Right kidney (tissue), 1 donor: ENCODE results near the gene RNF227.

Experiments
- DNase-seq: peaks from one replicate; pipeline ENCODE4 v3.0.0-alpha.2; 2016

The RNF227 gene

DNA sequence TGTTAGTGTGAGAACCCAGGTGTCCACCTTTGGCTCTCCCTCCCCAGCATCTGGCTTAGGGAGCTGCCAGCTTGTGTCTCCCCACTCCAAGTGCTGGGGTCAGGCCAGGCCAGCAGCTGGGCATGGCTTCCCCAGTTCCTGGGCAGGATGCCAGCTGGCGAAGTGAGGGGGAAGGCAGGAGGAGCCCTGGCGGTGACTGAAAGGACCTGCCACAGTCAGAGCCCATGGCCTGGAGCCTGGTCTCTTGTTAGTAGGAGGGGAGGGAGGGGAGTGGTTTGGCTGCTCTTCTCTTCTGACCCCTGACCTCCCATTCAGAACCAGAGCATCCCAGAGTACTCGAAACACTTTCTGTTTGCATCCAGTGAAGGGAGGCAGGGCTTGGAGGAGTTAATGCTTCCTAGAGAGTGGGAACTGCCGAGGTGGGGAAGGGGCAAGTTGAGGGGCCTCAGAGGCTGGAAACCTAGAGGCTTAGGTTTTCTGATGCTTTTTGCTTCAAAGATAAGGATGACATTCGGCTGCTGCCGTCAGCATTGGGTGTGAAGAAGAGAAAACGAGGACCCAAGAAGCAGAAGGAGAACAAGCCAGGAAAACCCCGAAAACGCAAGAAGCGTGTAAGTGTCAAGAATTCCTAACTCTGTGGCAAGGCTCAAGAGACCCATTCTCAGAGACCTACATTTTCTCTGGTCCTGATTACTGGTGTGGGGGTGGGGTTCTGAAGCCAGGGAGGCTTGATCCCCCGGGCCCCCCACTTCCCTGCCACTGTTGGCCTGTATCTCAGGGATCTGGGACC is 26.7 kb downstream of the RNF227 start:
- DNase-seq: peak; percentile 63

GRCh38 chr17:7888184-7888920 is 27.7 kb downstream of the RNF227 start, which contains the start of gene CHD3:
TSS of gene CHD3 (plus strand) at chr17:7888789. CDS start at chr17:7889001, 212 bp downstream.
- no peak for DNase-seq

DNA sequence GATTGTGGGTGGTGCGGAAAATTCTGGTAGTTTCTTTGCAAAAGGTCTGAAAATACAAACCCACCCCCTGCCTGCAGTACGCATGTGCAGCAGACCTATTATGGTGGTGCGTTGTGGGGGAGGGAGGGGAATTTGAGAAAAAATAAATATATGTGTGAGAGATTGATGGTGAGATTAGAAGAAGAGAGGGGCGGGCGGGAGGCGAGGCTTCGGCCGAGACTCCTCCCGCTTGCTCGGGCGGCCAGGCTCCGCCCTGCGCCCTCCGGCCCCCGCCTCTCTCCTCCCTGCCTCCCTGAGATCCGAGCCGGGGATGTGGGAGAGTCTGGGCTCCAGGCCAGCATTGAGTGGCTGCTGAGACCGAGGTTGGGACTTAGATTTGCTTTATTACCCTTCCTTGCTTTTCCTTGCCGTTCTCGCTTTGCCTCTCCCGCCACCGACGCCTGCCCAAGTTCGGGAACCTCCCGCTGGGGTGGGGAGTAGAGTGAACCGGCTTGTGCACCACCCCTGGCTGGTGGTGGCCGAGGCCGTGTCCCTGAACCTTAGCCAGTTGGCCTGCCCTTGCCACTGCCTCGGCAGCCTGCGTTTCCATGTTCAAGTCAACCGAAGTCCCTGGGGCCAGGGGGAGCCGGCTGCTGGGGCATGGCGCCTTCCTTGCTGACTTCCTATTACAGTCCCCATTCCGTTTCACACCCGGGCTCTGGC is 28.5 kb downstream of the RNF227 start:
- peak; percentile 93 for DNase-seq

GRCh38 chr17:7887038-7887481 is 29.0 kb downstream of the RNF227 start:
- no peak for DNase-seq

GRCh38 chr17:7886227-7887037 is 29.7 kb downstream of the RNF227 start:
- DNase-seq: peak; percentile 73

- peak; percentile 88 for DNase-seq
Measured at GRCh38 chr17:7885367-7886226, 30.5 kb downstream of the RNF227 start.

DNA sequence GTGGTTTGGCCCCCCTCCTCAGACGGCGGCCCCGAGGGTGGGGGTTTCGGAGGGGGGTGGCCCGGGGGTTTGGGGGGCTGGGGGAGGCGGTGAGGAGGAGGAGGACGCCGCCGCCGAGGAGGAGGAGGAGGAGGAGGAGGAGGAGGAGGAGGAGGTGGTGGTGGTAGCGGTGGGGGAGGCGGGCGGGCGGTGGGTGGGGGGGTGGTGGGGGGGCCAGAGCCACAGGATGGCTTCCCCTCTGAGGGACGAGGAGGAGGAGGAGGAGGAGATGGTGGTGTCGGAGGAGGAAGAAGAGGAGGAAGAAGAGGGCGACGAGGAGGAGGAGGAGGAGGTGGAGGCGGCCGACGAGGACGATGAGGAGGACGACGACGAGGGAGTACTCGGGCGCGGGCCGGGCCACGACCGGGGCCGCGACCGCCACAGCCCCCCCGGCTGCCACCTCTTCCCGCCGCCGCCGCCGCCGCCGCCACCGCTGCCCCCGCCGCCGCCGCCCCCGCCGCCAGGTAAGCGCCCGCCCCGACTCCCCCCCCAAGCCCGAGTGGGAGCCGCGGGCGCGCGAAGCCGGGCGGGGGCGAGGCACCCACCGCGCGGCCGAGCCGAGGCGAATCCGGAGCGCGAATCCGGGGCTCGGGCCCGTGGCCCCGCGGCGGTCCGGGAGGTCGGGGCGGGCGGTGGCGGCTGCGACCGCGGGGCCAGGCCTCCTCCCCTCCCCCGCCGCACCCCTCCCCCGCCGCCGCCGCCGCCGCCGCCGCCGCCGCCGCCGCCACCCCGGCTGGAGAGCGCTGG is 31.3 kb downstream of the RNF227 start:
- peak; percentile 64 for DNase-seq

DNA sequence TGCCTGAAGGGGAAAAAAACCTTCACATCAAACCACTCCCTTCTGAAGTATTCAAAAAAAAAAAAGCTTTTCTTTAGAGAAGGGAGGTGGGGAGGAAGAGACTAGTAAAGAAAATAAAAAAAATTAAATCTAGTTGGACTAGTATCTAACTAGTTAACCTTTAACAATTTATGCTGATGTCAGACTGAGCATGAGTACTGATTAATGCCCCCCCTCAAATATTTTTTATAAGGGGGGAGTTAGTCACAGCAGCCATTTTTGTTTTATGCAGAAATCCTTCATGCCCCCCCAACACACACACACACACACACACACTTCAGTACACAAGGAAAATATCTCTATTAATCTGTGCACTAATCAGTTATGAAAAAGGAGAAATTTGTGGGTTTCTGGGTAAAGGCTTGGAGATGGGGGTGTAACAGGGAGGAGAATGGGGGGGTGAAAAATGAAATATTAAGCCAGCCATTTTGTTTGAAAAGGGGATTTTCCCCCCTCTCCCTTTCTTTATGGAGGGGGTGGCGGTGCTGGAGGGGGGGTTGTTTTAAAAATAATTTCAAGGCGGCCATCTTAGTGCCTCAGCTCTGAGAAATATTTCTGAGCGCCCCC is 32.2 kb downstream of the RNF227 start:
- peak; percentile 67 for DNase-seq

DNA sequence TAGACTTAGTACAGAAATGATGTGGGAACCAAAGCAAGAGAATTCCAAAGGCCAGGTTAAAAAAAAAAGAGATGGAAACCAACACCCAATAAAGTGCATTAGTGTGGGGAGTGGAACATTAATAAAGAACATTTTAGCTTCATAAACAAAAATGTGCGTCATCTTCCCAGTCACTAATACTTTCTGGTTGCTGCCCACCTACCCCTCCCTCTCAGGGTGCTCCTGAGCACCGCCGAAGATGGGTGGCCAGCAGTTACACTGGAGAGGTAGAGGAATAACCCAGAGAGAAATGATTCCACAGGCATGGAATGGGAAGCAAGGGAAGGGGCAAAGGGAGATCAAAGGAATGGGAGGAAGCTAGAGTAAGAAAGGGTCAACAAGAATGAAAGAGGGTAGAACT is 33.5 kb downstream of the RNF227 start:
- DNase-seq: no peak

GRCh38 chr17:7882068-7882467 is 34.0 kb downstream of the RNF227 start:
- no peak for DNase-seq

GRCh38 chr17:7881276-7882054 is 34.6 kb downstream of the RNF227 start:
- no peak for DNase-seq

DNA sequence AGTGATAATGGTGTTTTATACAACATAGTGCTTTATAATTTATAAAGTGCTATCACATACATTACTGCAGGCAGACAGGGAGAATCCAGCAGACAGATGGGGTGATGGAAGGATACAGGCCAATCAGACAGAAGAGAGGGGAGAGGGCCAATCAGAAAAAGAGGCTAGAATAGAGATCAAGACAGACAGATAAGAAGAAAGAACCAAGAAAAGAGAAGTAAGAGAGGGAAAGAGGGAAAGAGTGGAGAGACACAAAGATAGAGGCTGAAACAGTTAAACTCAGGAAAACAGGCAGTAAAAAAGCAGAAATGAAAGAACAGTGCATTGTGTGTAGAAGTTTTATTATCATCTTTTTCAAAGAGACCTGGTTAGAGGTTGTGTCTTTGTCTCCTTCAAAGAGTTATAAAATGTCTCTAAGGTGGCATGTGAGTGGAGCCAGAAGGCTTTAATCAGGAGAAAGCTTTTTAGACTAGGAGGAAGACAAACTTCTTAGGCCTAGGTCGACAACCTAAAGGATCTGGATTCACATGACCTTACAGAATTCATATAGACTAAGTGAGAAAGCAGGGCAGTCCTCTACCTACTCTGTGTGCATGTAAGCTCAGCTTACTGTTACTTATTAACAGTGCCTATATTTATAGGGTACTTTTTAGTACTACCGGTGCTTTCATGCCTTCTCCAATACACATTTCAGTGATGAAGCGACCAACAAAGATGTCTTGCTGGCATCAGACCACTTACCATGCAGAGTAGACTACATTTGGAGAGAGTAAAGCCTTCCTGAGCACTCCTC is 35.8 kb downstream of the RNF227 start:
- DNase-seq: no peak

GRCh38 chr17:7878234-7878633 is 37.9 kb downstream of the RNF227 start:
- DNase-seq: no peak

- no peak for DNase-seq
Measured at GRCh38 chr17:7875804-7876370, 40.2 kb downstream of the RNF227 start.

DNA sequence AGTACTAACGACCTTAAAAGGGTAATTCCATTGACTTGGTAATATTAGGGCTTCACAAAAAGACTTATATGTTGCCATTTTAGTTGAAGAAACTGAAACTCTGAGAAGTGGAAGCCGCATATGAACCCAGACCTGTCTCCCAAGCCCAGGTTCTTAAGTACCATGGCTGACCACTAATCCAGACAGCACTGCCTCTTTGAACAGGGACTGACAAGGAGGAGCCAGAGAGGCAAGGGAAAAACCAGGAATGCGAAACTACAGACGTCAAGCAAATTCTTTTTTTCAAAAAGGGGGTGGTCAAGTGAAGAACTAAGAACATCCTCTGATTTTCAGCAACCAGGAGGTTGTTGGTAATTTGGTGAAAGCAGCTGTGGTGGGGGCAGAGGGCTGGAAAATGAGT is 43.0 kb downstream of the RNF227 start:
- no peak for DNase-seq

DNA sequence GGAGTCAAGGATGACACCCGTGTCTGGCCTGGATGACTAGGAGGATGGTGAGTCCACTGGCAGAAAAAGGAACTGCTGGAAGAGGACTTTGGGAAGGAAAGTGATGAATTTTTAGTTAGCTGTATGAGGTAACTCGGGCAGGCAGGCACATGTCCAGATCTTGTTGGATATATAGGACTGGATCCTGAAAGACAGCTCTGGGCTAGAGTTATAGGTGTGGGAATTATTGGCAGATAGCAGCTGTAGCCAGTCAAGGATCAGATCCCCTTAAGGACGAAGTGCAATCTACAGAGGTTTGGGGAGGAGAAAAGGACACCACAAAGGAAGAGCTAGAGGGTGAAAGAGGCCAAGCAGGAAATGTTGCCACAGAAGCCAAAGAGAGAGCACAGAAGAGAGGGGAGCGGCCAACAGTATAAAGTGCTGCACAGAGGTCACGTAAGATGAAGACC is 48.2 kb downstream of the RNF227 start:
- DNase-seq: no peak

DNA sequence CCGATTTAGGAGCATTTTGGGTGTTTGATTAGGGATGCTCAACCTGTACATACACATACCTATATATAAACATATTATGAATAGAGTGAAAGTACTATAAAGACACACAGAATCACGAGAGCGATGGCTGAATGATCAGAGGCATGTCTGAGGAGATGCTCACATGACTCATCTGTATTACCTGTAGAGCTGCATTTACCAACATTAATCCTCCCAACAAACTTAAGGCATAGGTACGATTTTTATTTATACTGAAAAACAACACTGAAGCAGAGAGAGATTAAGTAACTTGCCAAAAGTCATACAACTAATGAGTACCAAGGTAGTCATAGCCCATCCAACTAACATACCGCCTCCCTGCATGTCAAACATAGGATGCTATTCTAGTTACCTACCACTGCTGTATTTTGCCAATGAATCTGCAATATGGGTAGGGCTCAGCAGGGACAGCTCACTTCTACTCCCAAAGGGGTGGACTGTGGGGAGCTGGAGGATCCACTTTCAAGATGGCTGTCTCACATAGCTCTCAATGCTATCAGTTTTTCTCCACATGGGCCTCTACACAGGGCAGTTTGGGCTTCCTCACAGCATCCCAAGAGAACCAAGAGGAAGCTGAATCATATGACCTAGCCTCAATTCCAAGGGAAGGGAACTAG is 51.0 kb downstream of the RNF227 start:
- no peak for DNase-seq
